ENCODE data around the gene MYO3A. TPM values are rescaled to one million over a fixed set of nuclear protein-coding genes. Genes with fewer than 3 reads are reported as not detected.

The MYO3A gene
- total and polyA plus RNA-seq, 2 of the 4 experiments (the other 2 are of a cell fraction): not detected

DNA sequence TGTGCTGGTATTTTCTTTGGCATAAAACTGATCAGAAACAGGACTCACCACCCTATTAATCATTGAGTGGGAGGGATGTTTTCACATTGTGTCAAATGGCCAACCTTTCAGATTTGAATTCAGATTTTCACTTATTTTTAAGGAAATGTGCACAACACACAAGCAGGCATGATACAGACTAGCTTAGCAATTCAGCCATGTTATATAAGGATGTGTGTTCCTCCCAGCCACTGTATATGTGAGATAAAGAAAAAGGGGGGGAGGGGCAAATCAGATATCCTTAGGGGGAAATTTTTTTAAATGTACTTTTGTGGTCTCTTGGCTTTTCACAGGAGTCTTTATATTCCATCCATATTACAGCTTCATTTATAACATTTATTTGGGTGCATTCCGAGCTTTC, 285.6 kb downstream of the MYO3A start:
- DNase-seq (no peak), ATAC-seq (ENCODE audit: low read depth) (no peak)
- Histone ChIP-seq H2BK5ac (ENCODE audit: low read depth, low read length, poor library complexity, severe bottlenecking) (no peak overlapping the region), H2BK15ac (ENCODE audit: low read depth, low read length) (no peak overlapping the region), H3K27ac (ENCODE audit: insufficient read depth, low read length) (no peak overlapping the region), H3K79me1 (ENCODE audit: low read depth in 1 of 2, low read length in 2 of 2) (no peaks in the 10 kb centered on the region), H3K4me3 (ENCODE audit: insufficient read depth, low read depth, low read length) (no peak overlapping the region), H4K8ac (ENCODE audit: low read depth in 2 of 2, low read length in 2 of 2) (no peak overlapping the region), H3K9ac (ENCODE audit: low read depth, low read length) (no peak overlapping the region), H4K20me1 (ENCODE audit: insufficient read depth, low read length) (no peaks in the 10 kb centered on the region), H2AK9ac (replicated peaks; ENCODE audit: low read depth, low read length, poor library complexity) (no peak overlapping the region), H3K4ac (ENCODE audit: low read depth, low read length) (no peak overlapping the region), H3K36me3 (ENCODE audit: control insufficient read depth, insufficient read depth, low read length) (no peaks in the 10 kb centered on the region), H2BK20ac (ENCODE audit: low read depth, low read length) (no peak overlapping the region), H3K4me2 (ENCODE audit: low read depth, low read length) (no peak overlapping the region), H3K23ac (ENCODE audit: low read depth, low read length) (no peak overlapping the region), H2AK5ac (ENCODE audit: low read depth, low read length) (no peak overlapping the region), H3K14ac (replicated peaks; ENCODE audit: low read depth, low read length) (no peak overlapping the region), H2AFZ (replicated peaks; ENCODE audit: low read length, poor library complexity) (no peak overlapping the region), H3K9me3 (ENCODE audit: control insufficient read depth, insufficient read depth, low read length) (peaks cover 10% of the 10 kb centered on the region; the same call in 1 of the 2 replicates), H3K18ac (ENCODE audit: low read depth, low read length) (no peak overlapping the region), H3K27me3 (ENCODE audit: control insufficient read depth, insufficient read depth, low read length) (no peaks in the 10 kb centered on the region; the same call in 1 of the 2 replicates), H4K91ac (ENCODE audit: insufficient read depth, low read depth, low read length) (no peak overlapping the region), H3K9me1 (ENCODE audit: insufficient read depth, low read length) (no peaks in the 10 kb centered on the region), H4K5ac (ENCODE audit: low read depth, low read length) (no peak overlapping the region), H3K4me1 (ENCODE audit: control insufficient read depth, insufficient read depth, low read length) (no peaks in the 10 kb centered on the region), H2BK120ac (ENCODE audit: low read depth, low read length) (no peak overlapping the region), H3K56ac (ENCODE audit: extremely low read depth, insufficient read depth, low read length) (no peak overlapping the region)
- CTCF ChIA-PET: no interaction called here
- WGBS, 2 experiments (ENCODE audit: extremely low coverage in 2 of 2, insufficient read length in 1 of 2): no CpG with 5 or more reads among the region's 1 CpG
- POLR2A ChIA-PET (ENCODE audit: unreplicated experiment): no interaction called here
- BruUV-seq (replicated peaks): no TSS peak
- no peak for TF ChIP-seq RFX5 (IDR thresholded peaks at IDR 0.05; ENCODE audit: low read depth, low read length)
- no peak for TF ChIP-seq CHD1 (IDR thresholded peaks at IDR 0.05; ENCODE audit: low read depth, low read length)
- no peak for TF ChIP-seq MAZ (IDR thresholded peaks at IDR 0.05; ENCODE audit: borderline replicate concordance, low read depth, low read length)
- TF ChIP-seq SMC3 (IDR thresholded peaks at IDR 0.05; ENCODE audit: low read depth, low read length): no peak
- no peak for TF ChIP-seq POLR2A (IDR thresholded peaks at IDR 0.05; ENCODE audit: low read depth, low read length)
- TF ChIP-seq FOS (IDR thresholded peaks at IDR 0.05; ENCODE audit: low read depth, low read length): no peak
- TF ChIP-seq MAFK (IDR thresholded peaks at IDR 0.05; ENCODE audit: low read depth, low read length): no peak
- TF ChIP-seq MXI1 (IDR thresholded peaks at IDR 0.05; ENCODE audit: borderline replicate concordance, low read depth, low read length): no peak
- no peak for TF ChIP-seq BHLHE40 (IDR thresholded peaks at IDR 0.05; ENCODE audit: low read depth, low read length)
- TF ChIP-seq, protein P1, sequence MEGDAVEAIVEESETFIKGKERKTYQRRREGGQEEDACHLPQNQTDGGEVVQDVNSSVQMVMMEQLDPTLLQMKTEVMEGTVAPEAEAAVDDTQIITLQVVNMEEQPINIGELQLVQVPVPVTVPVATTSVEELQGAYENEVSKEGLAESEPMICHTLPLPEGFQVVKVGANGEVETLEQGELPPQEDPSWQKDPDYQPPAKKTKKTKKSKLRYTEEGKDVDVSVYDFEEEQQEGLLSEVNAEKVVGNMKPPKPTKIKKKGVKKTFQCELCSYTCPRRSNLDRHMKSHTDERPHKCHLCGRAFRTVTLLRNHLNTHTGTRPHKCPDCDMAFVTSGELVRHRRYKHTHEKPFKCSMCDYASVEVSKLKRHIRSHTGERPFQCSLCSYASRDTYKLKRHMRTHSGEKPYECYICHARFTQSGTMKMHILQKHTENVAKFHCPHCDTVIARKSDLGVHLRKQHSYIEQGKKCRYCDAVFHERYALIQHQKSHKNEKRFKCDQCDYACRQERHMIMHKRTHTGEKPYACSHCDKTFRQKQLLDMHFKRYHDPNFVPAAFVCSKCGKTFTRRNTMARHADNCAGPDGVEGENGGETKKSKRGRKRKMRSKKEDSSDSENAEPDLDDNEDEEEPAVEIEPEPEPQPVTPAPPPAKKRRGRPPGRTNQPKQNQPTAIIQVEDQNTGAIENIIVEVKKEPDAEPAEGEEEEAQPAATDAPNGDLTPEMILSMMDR (conservative IDR thresholded peaks at IDR 0.05; ENCODE audit: low read depth, low read length): no peak
- TF ChIP-seq CEBPB (IDR thresholded peaks at IDR 0.05; ENCODE audit: low read depth, low read length): no peak
- TF ChIP-seq, protein P2, sequence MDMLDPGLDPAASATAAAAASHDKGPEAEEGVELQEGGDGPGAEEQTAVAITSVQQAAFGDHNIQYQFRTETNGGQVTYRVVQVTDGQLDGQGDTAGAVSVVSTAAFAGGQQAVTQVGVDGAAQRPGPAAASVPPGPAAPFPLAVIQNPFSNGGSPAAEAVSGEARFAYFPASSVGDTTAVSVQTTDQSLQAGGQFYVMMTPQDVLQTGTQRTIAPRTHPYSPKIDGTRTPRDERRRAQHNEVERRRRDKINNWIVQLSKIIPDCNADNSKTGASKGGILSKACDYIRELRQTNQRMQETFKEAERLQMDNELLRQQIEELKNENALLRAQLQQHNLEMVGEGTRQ (IDR thresholded peaks at IDR 0.05; ENCODE audit: low read depth, low read length): no peak
- no peak for TF ChIP-seq NFE2L2 (IDR thresholded peaks at IDR 0.05; ENCODE audit: low read depth, low read length)
- no peak for TF ChIP-seq RAD21 (IDR thresholded peaks at IDR 0.05; ENCODE audit: low read length)
- dilution Hi-C loops (cut with HindIII; ENCODE audit: low sequenced_read_pairs, unreplicated experiment) (no loop called here), in situ Hi-C loops (cut with MboI; ENCODE audit: low sequenced_read_pairs) (no loop called here), intact Hi-C loops (cut with micrococcal nuclease) (no loop called here)
